Skin epidermis (tissue), 12 donors: Measurements from ENCODE around the gene ATP2A3.

Source experiments
- H3K27ac ChIP-seq, 21 experiments: fragments of 200-600 bp; sonication (generic) in 11 of 21; one replicate each; pipeline ENCODE4 v1.5.0; 2020; ENCODE audit warnings: mild to moderate bottlenecking in 3 of 21, inconsistent platforms in 2 of 21, moderate library complexity in 2 of 21
- H3K4me3 ChIP-seq, 7 experiments: fragments of 200-600 bp; sonication (generic) in 2 of 7; one replicate each; pipeline ENCODE4 v1.5.0; 2020; ENCODE audit warnings: inconsistent platforms in 2 of 7, mild to moderate bottlenecking in 2 of 7, moderate library complexity in 1 of 7

ATP2A3 gene

GRCh38 chr17:3903051-3903825 lies 61.0 kb downstream of the ATP2A3 start:
- Histone ChIP-seq H3K4me3 (no peak overlapping the region), H3K27ac (no peak overlapping the region)

DNA sequence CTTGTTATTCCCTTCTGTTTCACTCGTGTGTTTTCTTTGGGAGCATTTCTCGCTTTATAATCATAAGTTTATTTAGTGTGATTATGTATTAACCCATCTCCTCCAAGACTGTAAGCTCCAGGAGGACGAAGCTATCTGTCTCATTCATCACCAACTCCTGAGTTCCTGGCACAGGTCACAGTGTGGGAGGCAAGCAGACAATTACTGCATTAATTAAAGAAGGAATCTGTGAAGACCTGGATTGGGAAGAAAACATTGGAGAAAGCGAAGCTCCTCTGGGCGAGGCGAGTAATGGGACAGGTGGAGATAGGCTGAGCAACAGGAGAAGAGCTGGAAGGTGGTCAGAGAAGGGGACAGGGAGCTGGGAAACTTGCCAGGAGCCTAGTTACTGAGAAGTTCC lies 63.6 kb downstream of the ATP2A3 start:
- Histone ChIP-seq H3K27ac (no peak overlapping the region), H3K4me3 (no peak overlapping the region)

GRCh38 chr17:3897731-3898130 lies 66.5 kb downstream of the ATP2A3 start:
- H3K27ac ChIP-seq = no peak overlapping the region
- H3K4me3 ChIP-seq = no peak overlapping the region

DNA sequence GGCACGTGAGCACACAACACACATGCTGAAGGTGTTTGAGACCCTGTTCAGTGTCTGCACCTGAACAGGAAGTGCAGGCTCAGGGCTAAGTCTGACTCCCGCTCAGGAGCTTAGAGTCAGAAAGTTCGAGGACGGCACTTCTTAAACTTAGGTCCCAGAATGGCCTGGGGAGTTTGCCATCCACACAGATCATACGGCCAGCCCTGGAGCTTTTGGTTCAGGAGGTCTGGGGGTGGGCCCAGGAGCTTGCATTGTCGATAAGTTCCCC lies 67.3 kb downstream of the ATP2A3 start:
- peak overlapping the region in 1 of 21 experiments; percentile 31 for H3K27ac ChIP-seq
- no peak overlapping the region for H3K4me3 ChIP-seq

DNA sequence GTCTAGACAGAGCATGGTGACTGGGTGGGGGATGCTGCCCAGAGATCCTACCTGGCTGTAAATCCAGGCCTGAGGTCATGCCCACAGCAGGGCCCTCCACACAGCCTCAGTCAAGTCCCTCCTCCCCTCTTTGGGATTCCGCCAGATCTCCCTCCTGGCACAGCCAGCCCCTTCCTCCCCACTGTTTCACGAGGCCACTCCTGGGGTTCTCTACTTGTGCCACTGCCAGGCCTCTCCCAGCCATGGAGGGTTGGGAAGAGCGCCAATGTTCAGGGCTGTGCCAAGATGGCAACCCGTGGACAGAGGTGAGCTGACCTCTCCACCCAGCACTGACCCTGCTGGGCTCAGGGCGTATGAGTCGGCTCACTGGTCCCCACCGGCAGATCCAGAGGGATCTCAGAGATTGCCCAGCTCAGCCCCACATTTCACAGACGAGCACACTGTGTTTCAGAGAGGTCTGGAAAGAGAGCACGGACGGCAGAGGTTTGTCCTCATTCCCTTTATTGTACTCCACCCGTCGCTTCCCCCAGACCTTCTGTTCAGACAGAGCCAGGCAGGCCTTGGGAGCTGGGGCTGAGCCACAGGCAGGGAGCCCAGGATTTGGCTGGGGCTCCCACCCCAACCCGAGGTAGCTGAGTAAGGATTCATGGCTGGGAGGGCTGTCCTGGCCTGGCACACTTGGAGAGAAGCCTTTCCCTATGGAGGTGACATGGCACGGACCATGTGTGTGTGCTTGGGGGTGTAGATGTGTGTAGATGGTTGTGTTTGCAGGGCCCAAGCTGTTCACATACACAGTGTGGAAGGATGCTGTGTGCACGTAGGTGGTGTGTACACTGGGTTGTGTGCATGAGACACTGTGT lies 67.9 kb downstream of the ATP2A3 start:
- no peak overlapping the region for H3K4me3 ChIP-seq
- peak overlapping the region in 5 of 21 experiments; percentile 2 to 58 (median 30) for H3K27ac ChIP-seq

GRCh38 chr17:3895354-3895753 lies 68.9 kb downstream of the ATP2A3 start:
- H3K27ac ChIP-seq = peak overlapping the region in 12 of 21 experiments; percentile 1 to 90 (median 64)

DNA sequence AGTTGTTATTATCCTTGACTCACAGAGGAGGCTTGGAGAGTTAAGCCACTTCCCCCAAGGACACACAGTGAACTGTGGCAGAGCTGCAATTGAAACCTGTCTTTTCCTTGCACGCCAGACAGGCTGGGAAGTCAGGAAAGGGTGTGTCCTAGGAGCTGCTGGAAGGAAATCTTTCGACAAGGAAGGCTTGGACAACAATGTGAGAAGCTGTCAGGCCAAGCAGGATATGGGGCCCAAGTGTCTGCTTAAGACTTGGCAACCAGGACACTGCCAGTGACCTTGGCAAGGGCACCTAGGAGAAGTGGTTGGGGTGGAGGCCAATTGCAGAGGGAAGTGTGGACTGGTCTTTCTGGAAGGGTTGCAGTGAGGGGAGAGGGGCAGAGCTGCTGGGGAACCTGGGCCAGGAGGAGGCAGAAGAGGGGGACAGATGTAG lies 69.3 kb downstream of the ATP2A3 start:
- Histone ChIP-seq H3K27ac (peak overlapping the region in 14 of 21 experiments; percentile 1 to 90 (median 66)), H3K4me3 (no peak overlapping the region)

More at GRCh38 chr17:3895354-3895753, 68.9 kb downstream of the ATP2A3 start:
- no peak overlapping the region for H3K4me3 ChIP-seq

DNA sequence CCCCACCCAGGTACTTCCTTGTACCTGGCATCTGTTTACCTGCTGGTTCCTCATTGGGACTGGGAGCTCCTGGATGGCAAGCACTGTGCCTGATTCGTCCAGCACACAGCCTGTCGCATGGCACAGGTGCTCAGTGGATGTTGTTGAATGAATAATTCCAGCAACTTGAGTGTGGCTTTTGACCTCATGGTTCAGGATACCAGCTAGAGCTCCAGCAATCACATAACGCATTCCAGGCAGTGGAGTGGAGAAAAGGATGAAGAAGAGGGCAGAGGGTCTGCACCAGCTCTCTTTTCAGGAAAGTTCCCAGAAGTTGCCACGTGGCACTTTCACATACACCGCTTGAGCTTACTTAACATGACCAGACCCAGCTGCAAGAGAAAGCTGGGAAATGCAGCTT lies 70.0 kb downstream of the ATP2A3 start:
- Histone ChIP-seq H3K27ac (peak overlapping the region in 15 of 21 experiments; percentile 33 to 90 (median 76)), H3K4me3 (no peak overlapping the region)

- peak overlapping the region in 5 of 7 experiments; percentile 62 to 80 (median 69) for H3K4me3 ChIP-seq
- H3K27ac ChIP-seq = peak overlapping the region in 20 of 21 experiments; percentile 33 to 90 (median 74)
Measured at GRCh38 chr17:3893720-3894116, 70.5 kb downstream of the ATP2A3 start.

DNA sequence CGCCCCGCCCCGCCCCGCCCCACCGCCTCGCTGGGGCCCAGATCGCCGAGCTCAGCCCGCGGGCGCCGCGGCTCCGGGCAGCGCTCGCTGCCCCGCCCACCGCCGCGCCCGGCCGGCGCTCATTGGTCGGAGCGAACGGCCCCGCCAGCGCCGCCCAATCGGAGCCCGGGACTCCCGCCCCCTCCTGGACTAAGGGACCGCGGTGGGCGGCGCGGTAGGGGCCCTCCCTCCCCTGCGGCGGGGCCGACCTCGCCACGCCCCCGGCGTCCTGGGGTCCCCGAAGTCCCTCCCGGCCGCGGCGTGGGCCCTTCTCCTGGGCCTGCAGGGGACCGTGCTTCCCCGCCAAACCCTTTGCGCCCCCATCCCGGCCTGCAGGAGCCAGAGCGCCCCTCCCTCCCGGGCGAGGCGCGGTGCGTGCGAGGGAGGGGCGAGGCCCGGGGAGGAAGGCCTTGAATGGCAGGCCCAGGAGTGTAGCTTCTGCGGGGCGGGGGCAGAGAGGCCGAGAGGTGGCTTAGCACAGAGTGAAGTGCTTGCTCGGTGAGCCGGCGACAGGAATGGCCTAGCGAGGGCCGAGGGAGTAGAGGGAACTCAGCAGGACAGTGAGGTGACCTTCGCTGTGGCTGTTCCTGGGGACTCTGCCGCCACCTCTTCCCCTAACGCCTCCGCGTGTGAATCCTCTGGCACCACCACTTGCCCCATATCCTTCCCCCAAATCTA lies 71.1 kb downstream of the ATP2A3 start, which contains the start of gene CAMKK1:
Gene CAMKK1 (minus strand): TSS at position 51 of the 717 bp plus-strand sequence. CDS start 7,366 bp downstream, outside the sequence.
- H3K27ac ChIP-seq = peak within 1 kb of the TSS; percentile 49 to 90 (median 76)
- H3K4me3 ChIP-seq = peak within 1 kb of the TSS; percentile 42 to 80 (median 62)

DNA sequence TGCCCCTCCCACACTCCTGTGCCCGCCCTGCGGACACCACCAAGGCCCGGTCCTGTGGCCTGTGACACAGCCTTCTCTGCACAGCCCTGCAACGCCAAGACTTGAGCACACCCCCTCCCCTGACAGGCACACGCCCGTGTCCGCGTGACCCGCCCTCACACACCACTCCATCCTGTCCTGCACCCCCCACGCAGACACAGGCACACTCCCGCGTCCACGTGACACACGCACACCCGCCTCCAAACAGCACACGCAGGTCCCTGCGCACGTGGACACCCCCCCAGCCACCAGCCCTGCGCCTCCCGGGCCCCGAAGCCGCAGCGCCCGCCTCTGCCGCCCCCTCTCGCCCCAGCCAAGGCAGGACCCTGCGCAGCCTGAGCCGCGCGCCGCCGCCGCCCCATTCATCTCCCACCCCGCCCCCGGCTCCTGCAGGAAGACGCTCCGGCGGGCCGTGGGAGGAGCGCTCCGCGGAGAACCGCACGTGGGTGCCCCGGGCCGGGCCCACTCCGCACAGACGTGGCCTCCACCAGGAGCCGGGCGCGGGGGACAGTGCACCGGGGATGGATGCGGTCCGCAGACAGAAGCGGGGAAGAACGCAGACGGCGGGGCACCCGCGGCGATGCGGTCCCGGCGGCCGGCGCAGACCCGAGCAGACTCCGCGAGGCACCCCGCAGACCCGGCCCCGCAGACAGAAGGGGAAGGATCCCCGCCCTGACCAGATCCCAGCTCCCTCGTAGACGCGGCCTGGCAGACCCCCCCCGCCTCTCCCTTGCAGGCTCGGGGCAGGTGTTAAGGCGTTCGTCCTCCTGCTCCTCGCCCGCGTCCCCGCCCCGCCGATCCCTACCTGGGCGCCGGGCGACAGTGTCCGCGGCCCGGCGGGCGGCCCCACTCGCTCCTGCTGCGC lies 71.9 kb downstream of the ATP2A3 start:
- Histone ChIP-seq H3K4me3 (peak overlapping the region; percentile 42 to 80 (median 62)), H3K27ac (peak overlapping the region in 19 of 21 experiments; percentile 31 to 82 (median 75))

DNA sequence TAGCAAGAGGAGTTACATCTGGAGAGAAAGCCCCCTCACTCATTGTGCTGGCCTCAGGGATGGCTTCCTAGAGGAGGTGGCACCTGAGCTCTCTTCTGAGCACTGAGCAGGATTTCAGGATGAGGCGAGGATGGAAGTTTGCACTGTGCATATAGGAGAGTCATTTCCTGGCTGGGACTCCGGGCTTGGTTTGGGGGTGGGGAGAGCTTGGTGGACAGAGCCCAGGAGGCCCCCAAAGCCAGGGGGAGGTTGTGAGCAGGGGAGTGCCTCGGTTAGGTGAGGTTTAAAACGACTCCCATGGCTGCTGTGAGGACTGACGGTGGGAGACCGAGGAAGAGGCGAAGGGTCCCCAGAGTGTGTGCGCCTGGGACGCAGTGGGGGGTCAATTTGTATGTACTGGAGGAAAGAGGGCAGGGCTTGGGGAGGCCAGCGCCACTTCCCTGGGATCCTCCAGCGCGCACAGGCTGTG lies 72.6 kb downstream of the ATP2A3 start:
- Histone ChIP-seq H3K27ac (peak overlapping the region in 10 of 21 experiments; percentile 63 to 83 (median 79)), H3K4me3 (peak overlapping the region; percentile 42 to 80 (median 62))

DNA sequence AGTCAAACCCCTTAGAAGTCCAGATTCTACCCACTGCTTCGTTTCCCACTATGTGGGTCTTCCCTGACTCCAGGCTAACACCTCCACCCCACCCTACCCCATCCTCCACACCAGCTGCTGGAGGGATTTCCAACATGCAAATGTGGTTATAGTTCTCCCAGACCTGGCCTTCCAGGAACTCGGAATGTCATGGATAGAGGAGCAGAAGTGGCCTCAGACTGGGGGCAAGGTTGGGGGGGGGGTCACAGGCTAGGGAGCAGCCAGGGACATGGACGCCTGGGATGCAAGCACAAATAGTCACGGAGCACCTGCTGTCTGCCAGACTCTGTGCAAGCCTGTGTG lies 73.4 kb downstream of the ATP2A3 start:
- Histone ChIP-seq H3K27ac (peak overlapping the region in 13 of 21 experiments; percentile 37 to 92 (median 75)), H3K4me3 (no peak overlapping the region)

DNA sequence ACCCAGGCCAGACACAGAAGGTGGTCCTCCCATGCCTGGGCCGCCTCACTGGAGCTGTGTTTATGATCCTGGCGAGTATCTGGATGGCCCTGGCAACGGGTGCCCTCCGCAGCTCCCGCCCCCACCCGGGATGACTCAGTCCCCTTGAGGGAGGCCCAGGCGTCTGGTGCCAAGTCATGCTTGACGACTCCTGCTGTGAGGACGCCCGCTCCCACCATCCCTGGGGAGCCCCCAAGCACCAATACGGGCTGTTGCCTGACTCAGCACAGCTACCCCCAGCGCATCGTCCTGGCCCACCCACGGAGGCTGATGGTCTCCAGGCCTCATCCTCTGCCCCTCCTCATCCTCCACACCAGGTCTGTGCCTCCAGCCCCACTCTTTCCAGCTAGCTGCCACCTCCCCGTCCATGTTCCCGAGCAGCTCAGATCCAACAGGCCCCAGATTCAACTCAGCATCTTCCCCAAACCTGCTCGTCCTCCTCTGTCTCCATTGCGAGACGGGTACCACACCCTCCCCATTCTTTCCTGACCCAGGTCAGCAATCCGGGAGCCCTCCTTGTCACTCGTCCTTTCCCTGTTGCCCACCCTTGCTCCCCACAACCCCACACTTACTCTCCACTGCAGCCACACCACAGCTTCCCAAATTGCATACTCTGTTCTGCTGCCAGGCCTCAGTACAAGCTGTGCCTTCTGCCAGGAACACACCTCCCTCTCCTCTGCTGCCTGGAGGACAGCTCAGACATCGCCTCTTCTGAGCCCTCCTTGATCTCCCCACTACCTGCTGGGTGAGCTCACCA lies 74.0 kb downstream of the ATP2A3 start:
- Histone ChIP-seq H3K27ac (peak overlapping the region in 18 of 21 experiments; percentile 7 to 92 (median 72)), H3K4me3 (no peak overlapping the region)

- Histone ChIP-seq H3K27ac (peak overlapping the region in 19 of 21 experiments; percentile 11 to 92 (median 74)), H3K4me3 (no peak overlapping the region)
Measured at GRCh38 chr17:3889325-3890012, 74.8 kb downstream of the ATP2A3 start.

GRCh38 chr17:3888343-3889171 lies 75.7 kb downstream of the ATP2A3 start:
- Histone ChIP-seq H3K4me3 (no peak overlapping the region), H3K27ac (peak overlapping the region; percentile 11 to 92 (median 73))
